Upper lobe of left lung (tissue), 6 donors: ENCODE measurements around the gene NF2. TPM values are rescaled to one million over a fixed set of nuclear protein-coding genes. Genes with fewer than 3 reads are reported as not detected.

Experiments used
- ATAC-seq, 2 donors: fragments of 200-7000 bp; cut with Tn5 transposase; one replicate each; pipeline ENCODE4 v1.9.1; 2022; ENCODE audit warnings: mild to moderate bottlenecking in 2 of 2, moderate library complexity in 2 of 2; ENCODE audit not compliant: low FRiP score in 2 of 2
- DNase-seq, 2 donors: peaks; one replicate each; pipeline ENCODE4 v3.0.0-alpha.2; 2019 to 2020
- H3K27ac ChIP-seq, 4 donors: fragments of 200-600 bp; sonication (generic); one replicate each; pipeline ENCODE4 v1.5.1; 2016 to 2019
- H3K27me3 ChIP-seq, 4 donors: fragments of 200-600 bp; sonication (generic); one replicate each; pipeline ENCODE4 v1.5.1; 2017 to 2019
- H3K36me3 ChIP-seq, 4 donors: fragments of 200-600 bp; sonication (generic); one replicate each; pipeline ENCODE4 v1.5.1; 2016 to 2019
- H3K4me1 ChIP-seq, 4 donors: fragments of 200-600 bp; sonication (generic); one replicate each; pipeline ENCODE4 v1.5.1; 2018 to 2019
- H3K4me3 ChIP-seq, 4 donors: fragments of 200-600 bp; sonication (generic); one replicate each; pipeline ENCODE4 v1.5.1; 2017 to 2019; ENCODE audit warnings: mild to moderate bottlenecking in 2 of 4, moderate library complexity in 1 of 4
- H3K9me3 ChIP-seq, 4 donors: fragments of 200-600 bp; sonication (generic); one replicate each; pipeline ENCODE4 v1.5.1; 2018 to 2019
- CTCF ChIP-seq, 6 experiments: fragments of 450-650 bp in 4 of 6; fragments of 200-600 bp in 2 of 6; sonication (generic) in 2 of 6; IDR thresholded peaks; one replicate each; pipeline ENCODE4 v1.5.1; 2016 to 2019; ENCODE audit warnings: antibody characterized with exemption in 6 of 6
- EP300 ChIP-seq, 4 donors: sonication (generic); formaldehyde crosslinking; IDR thresholded peaks; one replicate each; pipeline ENCODE4 v1.5.1; 2017; ENCODE audit warnings: antibody characterized with exemption in 4 of 4, control low read depth in 2 of 4
- POLR2A ChIP-seq, 4 donors: fragments of 450-650 bp; IDR thresholded peaks; one replicate each; pipeline ENCODE4 v1.5.1; 2016 to 2017; ENCODE audit warnings: antibody characterized with exemption in 4 of 4, mild to moderate bottlenecking in 2 of 4
- POLR2AphosphoS5 ChIP-seq, 2 donors: sonication (generic); formaldehyde crosslinking; IDR thresholded peaks; one replicate each; pipeline ENCODE4 v1.5.1; 2017; ENCODE audit warnings: antibody characterized with exemption in 2 of 2
- WGBS, 2 donors: methylation state at CpG; one replicate each; pipeline ENCODE4 v1.1.5; 2017 to 2018; 5-methylcytosine and 5-hydroxymethylcytosine counted together
- total RNA-seq, 6 donors: library from RNA; depleted of rRNA in 4 of 6; stranded (reverse); fragments of >200 nt in 4 of 6; gene quantifications; one replicate each; pipeline versions ENCODE4 v1.1.0 to v1.2.1, GENCODE V29; 2016 to 2021
- donor health status: DM: no; HTN: no; CAD: no; lungs with moderate emphysema.
- donor health status: DM: no; HTN: yes; CAD: no; lungs with severe emphysema.

NF2 gene
- total RNA-seq, 6 donors from 2014 or later: 31.2 to 43.8 (median 41.3) TPM

GRCh38 chr22:29684244-29684643 is 80.8 kb downstream of the NF2 start:
- Histone ChIP-seq H3K9me3 (no peaks in the 10 kb centered on the region), H3K36me3 (peaks cover 10 to 89% (median 52%) of the 10 kb centered on the region in 4 donors), H3K4me3 (no peak overlapping the region), H3K4me1 (no peaks in the 10 kb centered on the region), H3K27me3 (no peaks in the 10 kb centered on the region), H3K27ac (no peak overlapping the region)
- 95 to 97% methylated on average over 4 of the region's 4 CpGs for WGBS, 2 donors
- DNase-seq (no peak), ATAC-seq (no peak)
- TF ChIP-seq EP300 (IDR thresholded peaks at IDR 0.05): no peak
- TF ChIP-seq CTCF (IDR thresholded peaks at IDR 0.05): no peak

GRCh38 chr22:29689206-29689879 is 85.9 kb downstream of the NF2 start:
- no peaks in the 10 kb centered on the region for H3K9me3 ChIP-seq
- no peak for DNase-seq
- ATAC-seq: no peak
- TF ChIP-seq CTCF (IDR thresholded peaks at IDR 0.05): no peak
- no peak for TF ChIP-seq POLR2A (IDR thresholded peaks at IDR 0.05)
- TF ChIP-seq POLR2AphosphoS5 (IDR thresholded peaks at IDR 0.05): no peak
- no peak for TF ChIP-seq EP300 (IDR thresholded peaks at IDR 0.05)
- no peaks in the 10 kb centered on the region for H3K27me3 ChIP-seq
- WGBS, 2 donors: 78 to 95% methylated on average over 5 of the region's 5 CpGs
- H3K4me3 ChIP-seq: no peak overlapping the region
- no peak overlapping the region for H3K27ac ChIP-seq
- peaks cover 0 to 67% (median 25%) of the 10 kb centered on the region in 4 donors for H3K36me3 ChIP-seq
- H3K4me1 ChIP-seq: no peaks in the 10 kb centered on the region

- H3K9me3 ChIP-seq: no peaks in the 10 kb centered on the region
- H3K36me3 ChIP-seq: peaks cover 0 to 66% (median 25%) of the 10 kb centered on the region in 4 donors
- peak in 1 of 2 donors; percentile 33 for ATAC-seq
- TF ChIP-seq CTCF (IDR thresholded peaks at IDR 0.05) (peak; percentile 31 to 62 (median 56)), EP300 (IDR thresholded peaks at IDR 0.05) (no peak)
- no peak overlapping the region for H3K4me3 ChIP-seq
- H3K27ac ChIP-seq: no peak overlapping the region
- H3K27me3 ChIP-seq: no peaks in the 10 kb centered on the region
- peak in 1 of 2 donors; percentile 65 for DNase-seq
- WGBS, 2 donors: 38 to 51% methylated on average over 8 of the region's 8 CpGs
- H3K4me1 ChIP-seq: no peaks in the 10 kb centered on the region
These were observed 86.4 kb downstream of the NF2 start for GRCh38 chr22:29689880-29690213.

- Histone ChIP-seq H3K27me3 (no peaks in the 10 kb centered on the region), H3K36me3 (peaks cover 0 to 66% (median 29%) of the 10 kb centered on the region in 4 donors), H3K4me3 (no peak overlapping the region), H3K27ac (no peak overlapping the region), H3K9me3 (no peaks in the 10 kb centered on the region), H3K4me1 (no peaks in the 10 kb centered on the region)
- WGBS, 2 donors: 82% methylated on average over 8 to 9 of the region's 9 CpGs
- TF ChIP-seq POLR2A (IDR thresholded peaks at IDR 0.05): no peak
- no peak for TF ChIP-seq EP300 (IDR thresholded peaks at IDR 0.05)
- TF ChIP-seq CTCF (IDR thresholded peaks at IDR 0.05): no peak
- TF ChIP-seq POLR2AphosphoS5 (IDR thresholded peaks at IDR 0.05): no peak
- no peak for DNase-seq
- no peak for ATAC-seq
These were observed 87.0 kb downstream of the NF2 start for GRCh38 chr22:29690476-29690875.

GRCh38 chr22:29691636-29692326 is 88.3 kb downstream of the NF2 start:
- no peak for DNase-seq
- Histone ChIP-seq H3K9me3 (no peaks in the 10 kb centered on the region), H3K36me3 (peaks cover 0 to 65% (median 33%) of the 10 kb centered on the region in 4 donors), H3K4me1 (no peaks in the 10 kb centered on the region), H3K27me3 (no peaks in the 10 kb centered on the region), H3K27ac (no peak overlapping the region), H3K4me3 (no peak overlapping the region)
- WGBS, 2 donors: 87 to 94% methylated on average over 11 to 12 of the region's 13 CpGs
- TF ChIP-seq POLR2AphosphoS5 (IDR thresholded peaks at IDR 0.05) (no peak), EP300 (IDR thresholded peaks at IDR 0.05) (no peak), POLR2A (IDR thresholded peaks at IDR 0.05) (no peak), CTCF (IDR thresholded peaks at IDR 0.05) (no peak)
- ATAC-seq: no peak
